ENCODE data around the gene PBX1. TPM values are rescaled to one million over a fixed set of nuclear protein-coding genes. Genes with fewer than 3 reads are reported as not detected.

Gene PBX1
- total RNA-seq, 1 experiment from 2014 or later = 84.8 TPM

GRCh38 chr1:164742745-164743144 lies 183.8 kb downstream of the PBX1 start:
- no peak for DNase-seq (ENCODE audit: extremely low read depth, low read depth)

- DNase-seq (ENCODE audit: extremely low read depth, low read depth) = no peak
These were observed 185.0 kb downstream of the PBX1 start for GRCh38 chr1:164743976-164744375.

GRCh38 chr1:164745736-164746135 lies 186.8 kb downstream of the PBX1 start:
- no peak for DNase-seq (ENCODE audit: extremely low read depth, low read depth)

- DNase-seq (ENCODE audit: extremely low read depth, low read depth) = no peak
These were observed 187.6 kb downstream of the PBX1 start for GRCh38 chr1:164746632-164747031.

- DNase-seq (ENCODE audit: extremely low read depth, low read depth) = peak; percentile 100
These were observed 189.4 kb downstream of the PBX1 start for GRCh38 chr1:164748253-164748899.

GRCh38 chr1:164753521-164754077 lies 194.6 kb downstream of the PBX1 start:
- no peak for DNase-seq (ENCODE audit: extremely low read depth, low read depth)

GRCh38 chr1:164754088-164754600 lies 195.2 kb downstream of the PBX1 start:
- no peak for DNase-seq (ENCODE audit: extremely low read depth, low read depth)

GRCh38 chr1:164755690-164756089 lies 196.7 kb downstream of the PBX1 start:
- no peak for DNase-seq (ENCODE audit: extremely low read depth, low read depth)

- no peak for DNase-seq (ENCODE audit: extremely low read depth, low read depth)
These were observed 197.8 kb downstream of the PBX1 start for GRCh38 chr1:164756741-164757140.

- DNase-seq (ENCODE audit: extremely low read depth, low read depth) = no peak
These were observed 198.6 kb downstream of the PBX1 start for GRCh38 chr1:164757625-164758024.

- no peak for DNase-seq (ENCODE audit: extremely low read depth, low read depth)
These were observed 200.3 kb downstream of the PBX1 start for GRCh38 chr1:164759144-164759920.

GRCh38 chr1:164759979-164760469 lies 201.0 kb downstream of the PBX1 start:
- DNase-seq (ENCODE audit: extremely low read depth, low read depth) = no peak

- no peak for DNase-seq (ENCODE audit: extremely low read depth, low read depth)
These were observed 201.6 kb downstream of the PBX1 start for GRCh38 chr1:164760569-164760968.

- DNase-seq (ENCODE audit: extremely low read depth, low read depth) = no peak
These were observed 202.0 kb downstream of the PBX1 start for GRCh38 chr1:164761009-164761408.

GRCh38 chr1:164763098-164763497 lies 204.1 kb downstream of the PBX1 start:
- DNase-seq (ENCODE audit: extremely low read depth, low read depth) = no peak

GRCh38 chr1:164764333-164764732 lies 205.3 kb downstream of the PBX1 start:
- DNase-seq (ENCODE audit: extremely low read depth, low read depth) = no peak

- DNase-seq (ENCODE audit: extremely low read depth, low read depth) = peak; percentile 93
These were observed 206.6 kb downstream of the PBX1 start for GRCh38 chr1:164765557-164765956.

- DNase-seq (ENCODE audit: extremely low read depth, low read depth) = peak; percentile 59
These were observed 207.2 kb downstream of the PBX1 start for GRCh38 chr1:164765992-164766720.

GRCh38 chr1:164767752-164768402 lies 208.9 kb downstream of the PBX1 start:
- DNase-seq (ENCODE audit: extremely low read depth, low read depth) = no peak

GRCh38 chr1:164768619-164769018 lies 209.6 kb downstream of the PBX1 start:
- DNase-seq (ENCODE audit: extremely low read depth, low read depth) = no peak

All from NCI-H460 (cell line).